Ammon's horn (tissue), 1 donor: Measurements from ENCODE around the gene C17orf67.
"Not testable (repeated sequence)": the region's sequence is repeated elsewhere in the genome, so short reads cannot be mapped to it uniquely, and the experiment has no call there.

Experiments
- DNase-seq: peaks from one replicate; pipeline ENCODE4 v3.0.0-alpha.2; 2016; ENCODE audit warnings: low spot score

Gene C17orf67

DNA sequence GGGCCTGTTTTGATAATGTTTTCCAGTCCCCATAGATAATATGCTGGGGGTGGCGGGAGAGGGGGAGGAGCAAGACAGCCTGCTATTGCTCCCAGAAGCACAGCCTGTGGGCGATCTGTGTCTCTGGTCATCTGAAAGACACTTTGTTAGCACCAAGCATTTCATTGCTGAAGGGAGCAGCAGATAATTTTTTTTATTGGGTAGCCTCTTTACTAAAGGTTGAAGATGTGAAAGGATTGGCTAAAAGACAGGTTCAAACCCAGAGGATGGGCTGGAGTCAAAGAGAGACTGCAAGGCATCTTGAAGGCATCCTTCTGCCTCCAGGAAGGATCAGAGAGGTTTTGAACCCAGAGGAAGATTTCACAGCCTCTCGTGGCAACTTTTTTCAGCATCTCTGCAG lies 60.6 kb downstream of the C17orf67 start:
- DNase-seq: no peak

DNA sequence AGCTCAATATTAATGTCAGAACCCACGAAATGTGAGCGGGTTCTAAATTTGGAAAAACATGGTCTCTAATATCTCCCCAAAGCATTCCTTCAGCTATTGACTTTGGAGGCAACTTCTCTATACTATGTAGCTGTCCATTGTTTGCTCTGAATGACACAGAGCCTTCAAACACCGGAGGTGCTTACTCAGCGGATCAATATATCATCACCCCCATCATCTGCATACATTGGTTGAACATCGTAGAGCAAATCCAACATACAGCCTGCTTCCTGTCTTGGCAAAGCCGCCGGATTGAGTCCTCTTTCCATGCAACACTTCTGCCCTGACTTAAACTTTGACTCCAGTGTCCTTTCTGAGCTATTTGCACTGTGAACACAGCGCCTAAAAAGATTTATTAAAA lies 61.3 kb downstream of the C17orf67 start:
- DNase-seq: no peak

DNA sequence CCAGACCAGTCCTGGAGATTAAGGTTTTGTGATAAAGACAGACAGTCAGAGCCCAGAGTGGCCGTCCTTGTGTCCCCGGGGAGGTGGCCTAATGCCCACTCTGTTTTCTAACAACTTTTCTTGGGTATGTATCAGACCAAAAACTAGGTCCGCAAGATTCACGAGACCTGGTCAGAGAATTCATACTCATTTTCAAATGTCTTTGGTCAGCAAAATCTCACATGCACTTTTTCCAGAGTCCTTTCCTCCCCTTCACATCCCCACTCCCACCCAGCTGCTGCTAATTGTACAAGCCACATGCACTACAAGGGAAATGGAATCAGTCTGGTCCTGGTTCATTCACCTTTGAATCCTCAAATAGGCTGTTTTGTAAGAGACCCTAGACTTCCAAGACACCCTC lies 61.7 kb downstream of the C17orf67 start:
- DNase-seq: no peak

GRCh38 chr17:56771563-56771962 lies 62.2 kb downstream of the C17orf67 start:
- DNase-seq: no peak

GRCh38 chr17:56770427-56770826 lies 63.3 kb downstream of the C17orf67 start:
- no peak for DNase-seq

GRCh38 chr17:56765449-56765848 lies 68.3 kb downstream of the C17orf67 start:
- DNase-seq: no peak

GRCh38 chr17:56762988-56763387 lies 70.7 kb downstream of the C17orf67 start:
- DNase-seq: no peak

DNA sequence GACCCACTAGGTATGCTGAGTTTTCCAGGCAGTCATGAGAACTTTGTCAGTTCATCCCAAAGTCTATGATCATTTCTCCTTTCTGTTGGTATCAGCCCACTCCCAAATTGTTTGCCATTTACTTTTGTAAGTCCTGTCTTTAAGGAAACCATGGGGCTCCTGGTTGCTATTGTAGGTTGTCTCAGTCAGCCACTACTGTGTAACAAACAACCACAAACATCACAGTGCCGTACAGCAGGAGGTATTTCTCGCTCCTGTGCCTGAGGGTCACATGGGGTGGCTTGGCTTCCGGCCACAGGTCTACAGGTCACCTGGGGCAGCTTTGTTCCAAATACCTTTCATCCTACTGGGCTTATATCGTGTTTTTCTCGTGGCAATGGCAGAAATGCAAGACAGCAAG lies 71.6 kb downstream of the C17orf67 start:
- no peak for DNase-seq

DNA sequence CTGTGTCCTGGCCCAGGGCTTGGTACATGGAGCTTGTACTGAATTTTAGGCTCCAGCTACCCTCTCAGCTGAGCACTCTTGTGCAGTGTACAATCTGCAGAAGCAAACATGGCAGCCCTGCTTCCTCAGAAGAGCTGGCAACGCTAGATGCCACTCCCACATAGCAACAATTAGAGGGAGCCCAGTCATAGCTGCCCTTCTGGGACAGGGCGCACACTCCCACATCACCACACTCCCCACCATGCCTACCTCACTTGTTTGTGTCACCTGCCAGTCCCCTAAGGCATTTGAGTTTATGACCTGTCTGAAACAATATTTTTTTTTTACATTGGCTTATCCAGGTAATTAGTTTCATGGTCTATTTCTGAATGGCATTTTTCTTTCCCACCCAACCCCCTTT lies 72.3 kb downstream of the C17orf67 start:
- DNase-seq: no peak

DNA sequence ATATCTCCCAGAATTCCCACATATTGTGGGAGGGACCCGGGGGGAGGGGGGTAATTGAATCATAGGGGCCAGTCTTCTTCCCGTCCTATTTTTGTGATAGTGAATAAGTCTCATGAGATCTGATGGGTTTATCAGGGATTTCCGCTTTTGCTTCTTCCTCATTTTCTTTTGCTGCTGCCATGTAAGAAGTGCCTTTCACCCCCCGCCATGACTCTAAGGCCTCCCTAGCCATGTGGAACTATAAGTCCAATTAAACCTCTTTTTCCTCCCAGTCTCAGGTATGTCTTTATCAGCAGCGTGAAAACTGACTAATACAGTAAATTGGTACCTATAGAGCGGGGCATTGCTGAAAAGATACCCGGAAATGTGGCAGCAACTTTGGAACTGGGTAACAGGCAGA lies 76.1 kb downstream of the C17orf67 start:
- DNase-seq: not testable (repeated sequence)

- DNase-seq: no peak
These were observed 77.2 kb downstream of the C17orf67 start for GRCh38 chr17:56756536-56756935.

- DNase-seq: no peak
These were observed 78.4 kb downstream of the C17orf67 start for GRCh38 chr17:56755310-56755709.

DNA sequence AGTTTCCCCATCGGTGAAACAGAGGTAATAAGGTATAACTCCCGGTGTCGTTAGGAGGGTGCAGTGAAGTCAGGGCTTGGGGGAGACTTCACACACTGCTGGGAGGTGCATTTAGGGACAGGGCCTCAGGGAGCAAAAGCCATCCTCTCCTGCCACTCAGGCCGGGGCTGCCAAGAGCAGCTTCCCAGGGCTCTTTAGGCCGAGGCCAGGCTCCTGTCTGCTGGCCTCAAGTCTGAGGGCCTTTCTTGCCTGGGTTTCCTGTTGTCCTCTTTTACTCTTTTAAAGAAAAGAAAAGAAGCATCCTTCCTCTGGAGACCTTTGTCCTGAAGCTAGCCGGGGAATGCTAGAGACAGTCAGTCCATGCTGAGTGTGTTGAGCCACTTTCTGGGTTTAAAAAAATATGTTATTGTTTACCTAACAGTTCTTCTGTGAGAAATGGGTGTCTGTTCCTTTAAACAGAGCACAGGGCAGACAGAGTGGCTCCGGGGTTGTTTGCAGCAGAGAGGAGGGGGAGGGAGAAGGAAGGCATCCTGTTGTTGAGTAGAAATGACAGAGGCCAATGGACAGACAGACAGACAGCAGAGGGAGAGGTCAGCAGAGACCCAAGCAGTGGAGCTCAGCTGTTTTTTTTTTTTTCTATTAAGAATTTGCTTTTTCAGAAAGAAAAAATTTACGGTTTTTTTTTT lies 79.1 kb downstream of the C17orf67 start:
- no peak for DNase-seq

DNA sequence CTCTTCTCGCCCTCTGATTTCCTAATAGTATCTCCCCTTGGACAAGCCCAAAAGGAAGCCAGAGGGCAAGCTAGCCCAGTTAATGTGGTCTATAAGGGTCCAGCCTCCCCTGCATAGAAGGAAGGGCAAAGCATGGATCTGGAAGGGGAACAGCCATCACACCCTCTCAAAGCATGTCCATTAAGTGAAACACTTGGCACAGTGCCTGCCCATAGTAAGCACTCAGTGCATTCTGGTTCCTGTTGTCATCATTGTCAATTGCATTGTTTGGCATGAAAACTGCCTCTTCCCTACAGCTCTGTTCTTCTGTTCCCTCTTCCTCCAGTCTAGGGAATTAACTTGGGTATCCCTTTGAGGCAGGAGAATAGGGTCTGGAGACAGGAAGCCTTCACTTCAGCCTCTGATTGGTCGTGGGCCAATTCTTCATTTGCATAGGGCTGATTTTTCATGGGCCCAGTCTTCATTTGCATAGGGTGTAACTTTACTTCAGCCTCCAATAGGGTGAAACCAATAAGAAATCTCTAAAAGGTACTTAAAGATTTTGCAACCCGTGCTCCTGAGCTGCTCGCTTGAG lies 81.4 kb downstream of the C17orf67 start:
- DNase-seq: no peak

- no peak for DNase-seq
These were observed 82.5 kb downstream of the C17orf67 start for GRCh38 chr17:56751145-56751738.

DNA sequence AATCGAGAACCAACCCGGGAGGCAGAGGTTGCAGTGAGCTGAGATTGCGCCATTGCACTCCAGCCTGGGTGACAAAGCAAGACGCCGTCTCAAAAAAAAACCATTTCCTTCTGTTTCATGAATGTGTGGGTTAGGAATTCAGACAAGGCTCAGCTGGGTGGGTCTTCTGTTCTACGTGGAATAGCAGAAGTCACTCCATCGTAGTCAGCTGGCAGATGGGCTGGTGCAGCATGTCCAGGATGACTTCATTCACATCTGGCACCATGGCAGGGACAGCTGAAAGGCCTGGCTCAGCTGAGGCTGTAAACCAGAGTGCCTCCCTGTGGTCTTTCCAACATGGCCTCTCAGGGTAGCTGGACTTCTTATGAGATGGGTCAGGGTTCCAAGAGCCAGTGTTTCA lies 89.0 kb downstream of the C17orf67 start:
- no peak for DNase-seq

- no peak for DNase-seq
These were observed 91.1 kb downstream of the C17orf67 start for GRCh38 chr17:56742601-56743000.
